ENCODE data around the gene APC. TPM values are rescaled to one million over a fixed set of nuclear protein-coding genes. Genes with fewer than 3 reads are reported as not detected.

The APC gene
- total and polyA plus RNA-seq, 4 donors, result 4.8 to 36.2 (median 24.4) TPM

DNA sequence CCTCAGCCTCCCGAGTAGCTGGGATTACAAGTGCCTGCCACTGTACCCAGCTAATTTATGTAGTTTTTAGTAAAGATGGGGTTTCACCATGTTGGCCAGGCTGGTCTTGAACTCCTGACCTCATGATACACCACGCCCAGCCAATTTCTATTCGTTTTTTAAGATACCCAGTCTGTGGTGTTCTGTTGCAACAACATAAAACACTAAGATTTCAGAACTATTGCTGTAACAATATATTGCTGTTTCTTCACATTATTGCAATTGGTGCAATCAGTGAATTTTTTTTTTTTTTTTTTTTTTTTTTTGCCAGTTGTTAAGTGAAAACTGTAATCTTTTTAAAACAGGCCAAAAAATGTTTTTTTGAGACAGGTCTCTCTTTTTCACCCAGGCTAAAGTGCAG is 133.3 kb downstream of the APC start:
- Histone ChIP-seq H3K4me3 (ENCODE audit: low read depth in 1 of 3, low read length in 3 of 3) (no peak overlapping the region), H3K36me3 (ENCODE audit: control insufficient read depth in 4 of 4, insufficient read depth in 3 of 4, low read depth in 1 of 4, low read length in 3 of 4) (peaks cover 2 to 44% (median 26%) of the 10 kb centered on the region in 4 donors), H3K27ac (ENCODE audit: low read depth in 1 of 2, low read length in 2 of 2) (no peak overlapping the region), H3K9me3 (ENCODE audit: control insufficient read depth in 4 of 4, low read length in 3 of 4) (no peaks in the 10 kb centered on the region), H3K27me3 (ENCODE audit: control insufficient read depth in 4 of 4, insufficient read depth in 4 of 4, low read length in 3 of 4) (no peaks in the 10 kb centered on the region), H3K9ac (ENCODE audit: low read depth in 1 of 2, low read length in 2 of 2) (no peak overlapping the region), H3K4me1 (ENCODE audit: control insufficient read depth in 4 of 4, insufficient read depth in 4 of 4, low read length in 3 of 4) (no peaks in the 10 kb centered on the region)
- WGBS, result 69% methylated on average over 3 of the region's 3 CpGs
- no peak for TF ChIP-seq REST (IDR thresholded peaks at IDR 0.05)
- no peak for TF ChIP-seq MAX (IDR thresholded peaks at IDR 0.05)
- TF ChIP-seq TAF1 (conservative IDR thresholded peaks at IDR 0.05), result no peak
- TF ChIP-seq EGR1 (IDR thresholded peaks at IDR 0.05; ENCODE audit: low read depth in 2 of 2), result no peak
- DNase-seq (ENCODE audit: low spot score), result no peak

DNA sequence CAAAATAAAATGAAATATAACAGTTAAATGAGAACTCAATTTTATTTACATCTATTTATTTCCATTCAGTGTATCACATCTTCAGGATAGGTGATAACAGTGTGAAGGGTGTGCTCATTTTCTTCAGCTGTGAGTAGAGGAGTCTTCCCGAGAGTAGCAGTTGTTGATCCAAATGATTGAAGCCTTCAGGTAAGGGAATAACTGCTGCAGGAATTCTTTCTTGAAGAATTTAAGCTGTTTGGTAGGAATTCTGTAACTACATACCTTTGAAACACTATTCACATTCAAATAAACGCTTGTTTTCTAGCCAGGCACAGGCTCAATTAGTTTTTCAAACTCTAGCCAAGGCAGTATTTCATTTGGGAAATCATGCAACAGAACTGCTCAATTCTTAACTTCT is 138.7 kb downstream of the APC start:
- H3K4me1 ChIP-seq (ENCODE audit: control insufficient read depth in 4 of 4, insufficient read depth in 4 of 4, low read length in 3 of 4), result peaks cover 0 to 1% (median 0%) of the 10 kb centered on the region in 4 donors
- H3K27ac ChIP-seq (ENCODE audit: low read depth in 1 of 2, low read length in 2 of 2), result no peak overlapping the region
- H3K4me3 ChIP-seq (ENCODE audit: low read depth in 1 of 3, low read length in 3 of 3), result no peak overlapping the region
- WGBS, result 82% methylated on average over 2 of the region's 2 CpGs
- no peaks in the 10 kb centered on the region for H3K9me3 ChIP-seq (ENCODE audit: control insufficient read depth in 4 of 4, low read length in 3 of 4)
- H3K36me3 ChIP-seq (ENCODE audit: control insufficient read depth in 4 of 4, insufficient read depth in 3 of 4, low read depth in 1 of 4, low read length in 3 of 4), result peaks cover 2 to 39% (median 31%) of the 10 kb centered on the region in 4 donors
- TF ChIP-seq, protein P1, sequence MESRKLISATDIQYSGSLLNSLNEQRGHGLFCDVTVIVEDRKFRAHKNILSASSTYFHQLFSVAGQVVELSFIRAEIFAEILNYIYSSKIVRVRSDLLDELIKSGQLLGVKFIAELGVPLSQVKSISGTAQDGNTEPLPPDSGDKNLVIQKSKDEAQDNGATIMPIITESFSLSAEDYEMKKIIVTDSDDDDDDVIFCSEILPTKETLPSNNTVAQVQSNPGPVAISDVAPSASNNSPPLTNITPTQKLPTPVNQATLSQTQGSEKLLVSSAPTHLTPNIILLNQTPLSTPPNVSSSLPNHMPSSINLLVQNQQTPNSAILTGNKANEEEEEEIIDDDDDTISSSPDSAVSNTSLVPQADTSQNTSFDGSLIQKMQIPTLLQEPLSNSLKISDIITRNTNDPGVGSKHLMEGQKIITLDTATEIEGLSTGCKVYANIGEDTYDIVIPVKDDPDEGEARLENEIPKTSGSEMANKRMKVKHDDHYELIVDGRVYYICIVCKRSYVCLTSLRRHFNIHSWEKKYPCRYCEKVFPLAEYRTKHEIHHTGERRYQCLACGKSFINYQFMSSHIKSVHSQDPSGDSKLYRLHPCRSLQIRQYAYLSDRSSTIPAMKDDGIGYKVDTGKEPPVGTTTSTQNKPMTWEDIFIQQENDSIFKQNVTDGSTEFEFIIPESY (IDR thresholded peaks at IDR 0.05), result no peak
- TF ChIP-seq HNF4G (IDR thresholded peaks at IDR 0.05) (no peak), GABPA (IDR thresholded peaks at IDR 0.05 in 1 of 2, conservative IDR thresholded peaks at IDR 0.05 in 1 of 2) (no peak), RAD21 (IDR thresholded peaks at IDR 0.05) (no peak), ATF3 (IDR thresholded peaks at IDR 0.05) (no peak), EGR1 (IDR thresholded peaks at IDR 0.05; ENCODE audit: low read depth in 2 of 2) (no peak), FOXA2 (IDR thresholded peaks at IDR 0.05) (no peak), SP1 (IDR thresholded peaks at IDR 0.05) (no peak), YY1 (IDR thresholded peaks at IDR 0.05) (no peak), CTCF (IDR thresholded peaks at IDR 0.05; ENCODE audit: low read depth, low read length, missing input control) (no peak), RXRA (IDR thresholded peaks at IDR 0.05) (no peak), MAX (IDR thresholded peaks at IDR 0.05) (no peak), REST (IDR thresholded peaks at IDR 0.05) (no peak), HNF4A (conservative IDR thresholded peaks at IDR 0.05) (no peak), JUND (IDR thresholded peaks at IDR 0.05) (no peak), TAF1 (conservative IDR thresholded peaks at IDR 0.05) (no peak)
- no peaks in the 10 kb centered on the region for H3K27me3 ChIP-seq (ENCODE audit: control insufficient read depth in 4 of 4, insufficient read depth in 4 of 4, low read length in 3 of 4)
- H3K9ac ChIP-seq (ENCODE audit: low read depth in 1 of 2, low read length in 2 of 2), result no peak overlapping the region
- no peak for DNase-seq (ENCODE audit: low spot score)

Data from liver (tissue), 9 donors.